GM19240 (cell line): ENCODE results near the gene RIT1.
A peak's percentile ranks its signal among the peaks of the same experiment; 100 is the strongest.

Source experiments
- DNase-seq: peaks from one replicate; pipeline ENCODE4 v3.0.0; 2011; ENCODE audit warnings: low spot score; ENCODE audit not compliant: insufficient read length

RIT1 gene

GRCh38 chr1:155893389-155894142 is 17.6 kb downstream of the RIT1 start:
- DNase-seq, result no peak

DNA sequence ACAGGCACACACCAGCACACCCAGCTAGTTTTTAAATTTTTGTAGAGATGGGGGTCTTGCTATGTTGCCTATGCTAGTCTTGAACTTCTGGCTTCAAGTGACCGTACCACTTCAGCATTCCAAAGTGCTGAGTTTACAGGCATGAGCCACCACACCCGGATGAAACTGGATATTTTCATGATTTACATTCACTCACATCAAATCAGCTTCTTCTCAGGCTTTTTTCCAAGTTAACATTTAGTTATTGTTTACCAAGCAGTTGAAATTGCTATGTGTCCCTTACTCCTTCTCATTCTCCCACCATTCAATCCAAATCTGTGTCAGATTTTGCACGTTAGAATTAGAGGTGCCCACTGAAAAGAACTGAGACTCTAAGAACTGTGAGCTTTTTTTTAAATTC is 18.4 kb downstream of the RIT1 start:
- no peak for DNase-seq

- no peak for DNase-seq
These were observed 20.9 kb downstream of the RIT1 start for GRCh38 chr1:155890251-155890650.

GRCh38 chr1:155889566-155889965 is 21.6 kb downstream of the RIT1 start:
- no peak for DNase-seq

GRCh38 chr1:155888481-155888880 is 22.7 kb downstream of the RIT1 start:
- DNase-seq, result no peak

GRCh38 chr1:155884982-155885381 is 26.2 kb downstream of the RIT1 start:
- DNase-seq, result no peak

GRCh38 chr1:155884031-155884960 is 26.9 kb downstream of the RIT1 start:
- DNase-seq, result no peak

DNA sequence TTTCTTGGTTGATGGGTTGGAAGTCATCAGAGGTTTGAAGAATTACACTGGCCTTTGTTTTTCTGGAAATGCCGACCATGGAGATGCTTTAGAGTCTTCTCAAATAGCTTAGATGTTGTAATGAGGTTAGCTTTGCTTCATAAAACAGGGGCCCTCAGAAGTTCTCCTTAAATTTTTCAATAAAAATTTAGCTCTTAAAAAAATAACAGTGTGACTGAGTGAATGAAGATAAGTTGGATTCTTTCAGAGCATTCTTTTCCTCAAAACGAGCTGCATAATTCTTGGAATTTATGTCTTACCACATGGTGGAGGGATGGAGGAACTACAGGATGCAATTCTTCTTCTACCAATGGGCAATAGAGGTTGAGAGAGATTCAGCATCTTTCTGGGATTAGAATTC is 28.4 kb downstream of the RIT1 start:
- DNase-seq, result no peak

DNA sequence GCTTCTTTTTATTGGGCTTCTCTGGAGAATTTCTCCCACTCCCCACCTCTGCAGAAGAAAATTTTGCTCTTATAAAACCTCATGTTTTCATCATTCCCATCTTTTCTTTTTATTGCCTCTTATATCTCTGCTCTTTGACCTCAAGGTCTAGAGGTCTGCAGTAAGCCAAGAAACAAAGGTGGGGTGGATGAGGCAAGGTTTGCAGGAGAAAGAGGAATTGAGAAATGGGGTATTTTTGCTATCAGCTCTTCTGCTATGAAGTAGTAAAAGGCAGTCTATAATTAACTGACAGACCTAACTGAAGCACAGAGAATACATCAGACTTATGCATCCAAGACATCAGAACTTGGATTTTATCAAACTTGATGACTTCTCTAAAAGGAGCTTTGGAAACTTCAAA is 28.9 kb downstream of the RIT1 start:
- DNase-seq, result no peak

DNA sequence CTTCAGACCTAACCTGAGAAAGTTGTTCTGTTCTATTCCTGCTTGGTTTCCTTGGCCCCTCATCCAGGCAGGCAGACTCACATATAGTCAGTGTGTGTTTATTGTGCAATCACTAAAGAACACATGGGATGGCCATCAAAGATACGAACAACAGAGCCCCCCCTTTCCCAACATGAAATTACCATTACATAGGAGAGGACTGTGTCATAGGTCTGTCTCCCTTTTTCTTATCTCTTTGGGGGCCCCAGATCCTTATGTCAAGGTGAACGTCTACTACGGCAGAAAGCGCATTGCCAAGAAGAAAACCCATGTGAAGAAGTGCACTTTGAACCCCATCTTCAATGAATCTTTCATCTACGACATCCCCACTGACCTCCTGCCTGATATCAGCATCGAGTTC is 30.2 kb downstream of the RIT1 start:
- no peak for DNase-seq

DNA sequence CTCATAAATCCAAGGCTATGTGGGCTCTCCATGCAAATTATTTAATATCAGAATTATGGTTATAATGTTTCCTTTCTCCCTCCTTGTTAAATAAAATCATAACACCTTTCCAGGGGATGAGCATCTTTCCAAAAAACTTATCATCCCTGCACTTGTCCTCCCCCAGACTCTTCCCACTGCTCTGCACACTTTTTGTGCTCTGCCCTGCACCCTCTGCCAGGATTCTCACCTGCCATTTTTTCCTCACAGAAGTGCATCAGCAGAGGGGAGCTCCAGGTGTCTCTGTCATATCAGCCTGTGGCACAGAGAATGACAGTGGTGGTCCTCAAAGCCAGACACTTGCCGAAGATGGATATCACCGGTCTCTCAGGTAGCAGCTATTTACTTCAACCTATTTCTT is 30.9 kb downstream of the RIT1 start:
- no peak for DNase-seq

- DNase-seq, result no peak
These were observed 33.2 kb downstream of the RIT1 start for GRCh38 chr1:155877945-155878344.

- no peak for DNase-seq
These were observed 37.3 kb downstream of the RIT1 start for GRCh38 chr1:155873860-155874259.

- DNase-seq, result no peak
These were observed 38.6 kb downstream of the RIT1 start for GRCh38 chr1:155872527-155872926.

DNA sequence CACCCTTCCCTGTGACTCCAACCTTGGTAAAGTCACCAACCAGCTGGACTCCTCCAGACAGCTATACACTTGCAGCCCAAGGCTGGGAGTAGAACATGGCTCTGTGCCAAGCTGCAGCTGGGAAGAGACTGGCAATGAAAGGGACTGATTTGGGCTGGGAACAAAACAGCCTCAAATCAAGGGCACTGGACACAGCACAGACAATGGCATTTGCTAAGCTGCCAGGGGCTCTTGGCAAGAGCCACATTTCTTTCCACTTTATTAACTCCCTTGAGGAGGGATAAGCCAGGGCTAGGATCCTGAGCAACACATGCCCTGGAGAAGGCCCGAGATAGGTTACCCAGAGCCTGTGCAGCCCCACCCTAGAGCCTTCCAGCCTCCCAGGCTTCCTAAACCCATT is 39.8 kb downstream of the RIT1 start:
- DNase-seq, result no peak

DNA sequence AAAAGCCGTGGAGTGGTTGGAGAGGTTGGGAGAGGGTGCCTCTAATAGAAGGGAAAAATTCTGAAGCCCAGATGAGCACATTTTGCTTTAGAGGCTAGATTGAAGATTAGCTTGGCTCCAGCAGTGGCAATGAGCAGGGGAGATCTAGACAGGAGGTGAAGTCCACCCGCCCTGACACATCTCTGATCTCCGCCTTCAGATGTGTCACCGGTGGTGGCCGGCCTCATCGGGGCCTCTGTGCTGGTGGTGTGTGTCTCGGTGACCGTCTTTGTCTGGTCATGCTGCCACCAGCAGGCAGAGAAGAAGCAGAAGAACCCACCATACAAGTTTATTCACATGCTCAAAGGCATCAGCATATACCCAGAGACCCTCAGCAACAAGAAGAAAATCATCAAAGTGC is 43.4 kb downstream of the RIT1 start:
- no peak for DNase-seq

DNA sequence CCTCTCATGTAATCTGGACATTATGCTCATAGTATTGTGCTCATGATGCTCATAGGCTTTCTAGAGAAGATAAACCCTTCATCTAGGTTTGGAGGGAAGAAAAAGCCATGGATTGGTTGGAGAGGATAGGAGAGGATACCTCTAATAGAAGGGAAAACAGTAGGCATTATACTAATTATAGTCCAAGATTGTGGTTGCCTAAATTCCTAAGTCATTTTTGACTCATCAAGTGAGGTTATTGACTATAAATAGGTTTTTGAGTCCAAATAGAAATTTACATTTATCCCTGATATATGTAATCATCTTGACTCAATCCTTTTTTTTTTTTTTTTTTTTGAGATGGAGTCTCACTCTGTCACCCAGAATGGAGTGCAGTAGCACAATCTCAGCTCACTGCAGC is 46.8 kb downstream of the RIT1 start:
- DNase-seq, result no peak

- DNase-seq, result no peak
These were observed 49.3 kb downstream of the RIT1 start for GRCh38 chr1:155861896-155862295.

GRCh38 chr1:155860970-155861510 is 50.1 kb downstream of the RIT1 start:
- DNase-seq, result no peak

DNA sequence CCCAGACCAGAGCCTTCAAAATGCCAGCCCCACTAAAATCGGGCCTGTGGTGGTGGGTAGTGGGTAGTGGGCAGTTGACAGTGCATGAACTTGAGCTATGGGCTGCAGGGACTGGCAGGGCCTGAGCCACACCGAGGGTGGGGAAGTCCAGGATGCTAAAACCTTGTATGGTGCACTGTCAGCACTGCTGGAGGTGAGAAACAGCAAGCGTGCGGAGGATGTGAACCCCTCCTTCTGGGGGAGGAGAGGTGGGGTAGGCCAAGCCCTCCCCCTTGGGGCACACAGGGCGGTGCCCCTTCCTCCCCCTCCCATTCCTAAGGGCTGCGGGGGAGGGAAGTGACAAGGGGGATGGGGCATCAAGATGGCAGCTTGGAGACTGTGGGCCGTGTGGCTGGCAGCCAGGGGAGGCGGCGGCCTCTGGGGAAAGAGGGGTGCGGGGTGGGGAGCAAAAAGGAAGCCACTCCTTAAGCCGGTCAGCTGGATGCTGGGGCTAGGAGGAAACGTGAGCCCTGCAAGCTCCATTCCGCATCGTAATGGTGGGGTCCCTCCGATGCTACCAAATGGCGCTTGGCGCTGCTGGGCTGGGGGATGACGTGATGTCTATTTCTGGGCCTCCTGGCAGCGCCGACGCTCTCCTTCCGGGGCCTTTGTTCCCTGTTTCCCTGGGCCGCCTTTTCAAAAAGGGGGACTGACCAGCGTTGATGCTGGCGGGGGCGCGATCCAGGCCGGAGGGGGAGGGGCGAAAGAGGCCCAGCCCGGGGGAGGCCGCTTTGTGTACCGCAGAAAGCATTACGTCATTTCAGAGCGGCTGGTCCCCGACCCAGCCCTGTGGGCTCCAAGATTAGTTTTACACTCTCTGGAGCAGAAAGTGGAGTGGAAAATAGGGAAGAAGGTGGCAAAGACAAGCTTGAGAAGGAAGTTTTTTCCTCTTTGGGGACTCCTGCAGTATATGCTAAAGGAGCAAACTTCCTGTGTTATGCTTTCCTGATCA is 51.0 kb downstream of the RIT1 start:
- DNase-seq, result peak; percentile 52

DNA sequence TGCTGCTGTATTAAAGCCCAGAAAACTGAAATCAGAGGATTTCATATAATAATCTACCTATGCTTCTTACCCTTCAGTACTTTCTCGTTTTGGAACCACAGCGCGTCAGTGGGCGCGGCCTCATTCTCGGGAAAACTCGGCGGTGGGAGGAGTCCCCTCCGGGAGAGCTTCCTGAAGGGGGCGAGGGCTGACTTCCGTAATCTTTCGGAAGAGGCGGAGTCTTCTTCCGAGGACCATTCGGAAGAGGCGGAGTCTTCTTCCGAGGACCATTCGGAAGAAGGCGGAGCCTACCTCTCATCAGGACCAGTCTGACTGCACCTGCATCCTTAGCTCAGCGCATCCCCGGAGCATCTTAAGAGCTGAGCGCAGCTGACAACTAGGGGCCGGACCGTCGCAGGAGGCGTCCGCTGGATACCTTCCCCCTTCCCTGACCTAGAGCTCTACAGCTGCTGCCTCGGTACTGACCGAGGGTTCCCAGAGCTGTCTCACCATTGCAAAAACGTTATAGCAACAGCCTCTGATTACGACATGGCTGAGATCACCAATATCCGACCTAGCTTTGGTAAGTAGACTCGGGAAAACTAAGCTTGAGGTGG is 51.8 kb downstream of the RIT1 start, which contains the start of gene SYT11:
Gene SYT11, plus strand, starts transcription at position 334 of the 596 bp plus-strand sequence. Its CDS starts 195 bp downstream, at position 529.
- peak; percentile 77 for DNase-seq
